ENCODE data around the gene CPXM2. TPM values are rescaled to one million over a fixed set of nuclear protein-coding genes. Genes with fewer than 3 reads are reported as not detected.

The CPXM2 gene
- polyA plus RNA-seq, 3 donors from 2014 or later, result not detected

DNA sequence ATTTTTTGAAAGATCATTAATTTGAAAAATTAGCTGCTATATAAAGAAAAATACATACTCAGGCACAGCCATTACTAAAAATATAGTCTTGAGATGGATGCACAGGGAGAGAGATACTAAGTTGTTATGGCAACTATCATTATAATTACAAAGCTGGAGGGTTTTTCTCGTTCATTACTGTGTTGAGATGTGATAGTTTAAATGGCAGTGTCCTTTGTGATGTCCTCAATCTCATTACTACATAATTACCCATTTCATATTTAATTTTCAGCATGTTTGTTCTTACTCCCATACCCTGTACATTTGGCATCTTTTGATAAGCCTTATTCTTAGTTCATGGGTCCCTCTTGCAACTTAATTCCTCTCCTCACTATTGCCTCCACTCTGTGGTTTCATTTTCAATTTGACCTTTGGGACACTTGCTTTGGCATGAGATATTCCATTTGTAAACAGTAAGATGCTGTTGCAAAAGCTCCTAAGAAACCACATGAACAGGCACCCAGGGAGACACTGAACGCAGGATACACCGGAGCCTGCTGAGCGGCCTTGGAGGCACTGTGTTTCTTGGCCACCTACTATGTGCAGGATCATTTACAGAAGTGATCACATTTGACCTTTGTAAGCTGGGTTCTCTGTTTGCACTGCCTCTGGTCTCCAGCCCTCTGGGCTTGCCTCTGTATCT, 4.8 kb upstream of the CPXM2 start:
- Mint-ChIP-seq H3K27me3 (ENCODE audit: low read depth in 3 of 3) (peaks cover 0 to 8% (median 0%) of the 10 kb centered on the region in 3 donors), H3K4me3 (no peak overlapping the region), H3K27ac (no peak overlapping the region), H3K9me3 (no peaks in the 10 kb centered on the region), H3K36me3 (no peaks in the 10 kb centered on the region), H3K4me1 (peaks cover 0 to 4% of the 10 kb centered on the region in 2 donors)
- no peak for DNase-seq

DNA sequence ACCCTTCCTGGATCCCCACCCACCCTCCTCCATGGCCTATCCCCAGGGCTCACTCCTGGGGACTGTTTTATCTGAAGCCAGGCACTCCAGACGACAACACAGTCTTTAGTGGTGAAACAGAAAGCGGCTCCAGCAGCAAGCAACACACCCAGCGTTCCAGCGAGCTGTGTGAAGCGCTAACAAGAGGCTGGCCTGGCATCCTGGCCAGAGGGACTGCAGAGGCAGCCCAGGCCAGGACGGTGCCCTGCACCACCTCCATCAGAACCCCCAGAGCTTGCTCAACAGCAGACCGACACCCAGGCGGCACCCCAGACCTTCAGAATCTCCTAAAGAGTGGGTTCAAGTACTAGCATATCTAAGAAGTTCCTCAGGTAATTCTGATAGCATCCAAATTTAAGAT, 2.0 kb upstream of the CPXM2 start:
- H3K4me1 Mint-ChIP-seq, result peaks cover 0 to 4% of the 10 kb centered on the region in 2 donors
- DNase-seq, result no peak
- no peak overlapping the region for H3K4me3 Mint-ChIP-seq
- no peak overlapping the region for H3K27ac Mint-ChIP-seq
- no peaks in the 10 kb centered on the region for H3K36me3 Mint-ChIP-seq
- H3K27me3 Mint-ChIP-seq (ENCODE audit: low read depth in 3 of 3), result peaks cover 7 to 9% (median 9%) of the 10 kb centered on the region in 3 donors
- no peaks in the 10 kb centered on the region for H3K9me3 Mint-ChIP-seq

DNA sequence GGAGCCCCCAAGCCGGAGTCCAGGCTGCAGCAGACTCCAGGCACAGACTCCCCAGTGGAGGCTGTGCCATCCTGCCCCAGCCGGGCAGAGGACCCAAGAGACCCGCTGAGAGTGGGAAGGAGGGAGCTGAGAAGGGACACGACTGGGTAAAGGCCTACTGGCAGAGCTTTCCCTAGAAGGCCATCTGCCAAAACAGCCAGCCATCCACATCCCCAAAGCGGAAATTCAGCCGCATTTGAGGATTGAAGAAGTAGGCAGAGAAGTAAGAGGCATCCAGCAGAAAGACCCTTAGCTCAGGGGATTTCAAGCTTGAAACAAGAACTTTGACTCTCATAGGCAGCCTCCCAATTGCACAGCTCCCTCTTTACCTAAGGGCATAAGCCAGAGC, 857 bp downstream of the CPXM2 start:
- H3K4me1 Mint-ChIP-seq, result peaks cover 0 to 4% of the 10 kb centered on the region in 2 donors
- no peaks in the 10 kb centered on the region for H3K36me3 Mint-ChIP-seq
- DNase-seq, result no peak
- peak overlapping the region in 2 of 5 donors; percentile 1 to 38 for H3K4me3 Mint-ChIP-seq
- peaks cover 7 to 9% (median 8%) of the 10 kb centered on the region in 3 donors for H3K27me3 Mint-ChIP-seq (ENCODE audit: low read depth in 3 of 3)
- H3K27ac Mint-ChIP-seq, result no peak overlapping the region
- H3K9me3 Mint-ChIP-seq, result no peaks in the 10 kb centered on the region

GRCh38 chr10:123890226-123890625, 1.4 kb downstream of the CPXM2 start:
- Mint-ChIP-seq H3K4me3 (no peak overlapping the region), H3K27ac (no peak overlapping the region), H3K4me1 (peaks cover 0 to 4% of the 10 kb centered on the region in 2 donors), H3K27me3 (ENCODE audit: low read depth in 3 of 3) (peaks cover 7 to 9% (median 8%) of the 10 kb centered on the region in 3 donors), H3K9me3 (no peaks in the 10 kb centered on the region), H3K36me3 (no peaks in the 10 kb centered on the region)
- no peak for DNase-seq

- no peak overlapping the region for H3K27ac Mint-ChIP-seq
- H3K27me3 Mint-ChIP-seq (ENCODE audit: low read depth in 3 of 3), result peaks cover 7 to 9% (median 8%) of the 10 kb centered on the region in 3 donors
- DNase-seq, result no peak
- H3K9me3 Mint-ChIP-seq, result no peaks in the 10 kb centered on the region
- no peaks in the 10 kb centered on the region for H3K36me3 Mint-ChIP-seq
- no peak overlapping the region for H3K4me3 Mint-ChIP-seq
- H3K4me1 Mint-ChIP-seq, result peaks cover 0 to 4% of the 10 kb centered on the region in 2 donors
Observed at GRCh38 chr10:123889821-123890220, 1.8 kb downstream of the CPXM2 start.

GRCh38 chr10:123888751-123889150, 2.9 kb downstream of the CPXM2 start:
- DNase-seq, result no peak
- H3K36me3 Mint-ChIP-seq, result no peaks in the 10 kb centered on the region
- no peak overlapping the region for H3K27ac Mint-ChIP-seq
- H3K4me1 Mint-ChIP-seq, result peaks cover 0 to 4% of the 10 kb centered on the region in 2 donors
- peaks cover 4 to 9% (median 7%) of the 10 kb centered on the region in 3 donors for H3K27me3 Mint-ChIP-seq (ENCODE audit: low read depth in 3 of 3)
- H3K4me3 Mint-ChIP-seq, result no peak overlapping the region
- no peaks in the 10 kb centered on the region for H3K9me3 Mint-ChIP-seq

DNA sequence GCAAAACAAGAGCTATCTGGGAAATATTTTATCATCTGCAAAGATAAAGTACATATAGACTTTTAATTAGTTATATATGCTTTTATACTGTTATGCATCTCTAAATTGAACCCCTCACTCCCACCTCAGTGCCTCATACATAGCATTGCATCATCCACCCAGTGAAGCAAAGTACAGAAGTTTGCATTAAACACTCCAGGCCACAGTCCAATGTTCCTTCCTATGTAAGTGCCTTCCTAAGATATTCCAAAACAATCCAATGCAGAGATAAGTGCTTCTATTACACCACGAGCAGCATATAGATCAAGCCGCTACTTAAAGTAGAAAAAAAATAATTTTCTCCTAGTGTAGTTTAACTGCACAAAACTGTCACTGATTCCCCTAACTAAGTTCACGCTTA, 3.4 kb downstream of the CPXM2 start:
- H3K36me3 Mint-ChIP-seq, result no peaks in the 10 kb centered on the region
- H3K4me3 Mint-ChIP-seq, result no peak overlapping the region

GRCh38 chr10:123886292-123886691, 5.3 kb downstream of the CPXM2 start:
- H3K27ac Mint-ChIP-seq, result no peak overlapping the region
- no peak for DNase-seq
- peaks cover 0 to 4% of the 10 kb centered on the region in 2 donors for H3K4me1 Mint-ChIP-seq
- H3K4me3 Mint-ChIP-seq, result no peak overlapping the region
- peaks cover 4 to 9% (median 7%) of the 10 kb centered on the region in 3 donors for H3K27me3 Mint-ChIP-seq (ENCODE audit: low read depth in 3 of 3)
- no peaks in the 10 kb centered on the region for H3K9me3 Mint-ChIP-seq
- H3K36me3 Mint-ChIP-seq, result no peaks in the 10 kb centered on the region

More for the DNA sequence above, 3.4 kb downstream of the CPXM2 start:
- DNase-seq, result no peak
- no peak overlapping the region for H3K27ac Mint-ChIP-seq
- H3K9me3 Mint-ChIP-seq, result no peaks in the 10 kb centered on the region
- H3K27me3 Mint-ChIP-seq (ENCODE audit: low read depth in 3 of 3), result peaks cover 4 to 9% (median 7%) of the 10 kb centered on the region in 3 donors
- peaks cover 0 to 4% of the 10 kb centered on the region in 2 donors for H3K4me1 Mint-ChIP-seq

DNA sequence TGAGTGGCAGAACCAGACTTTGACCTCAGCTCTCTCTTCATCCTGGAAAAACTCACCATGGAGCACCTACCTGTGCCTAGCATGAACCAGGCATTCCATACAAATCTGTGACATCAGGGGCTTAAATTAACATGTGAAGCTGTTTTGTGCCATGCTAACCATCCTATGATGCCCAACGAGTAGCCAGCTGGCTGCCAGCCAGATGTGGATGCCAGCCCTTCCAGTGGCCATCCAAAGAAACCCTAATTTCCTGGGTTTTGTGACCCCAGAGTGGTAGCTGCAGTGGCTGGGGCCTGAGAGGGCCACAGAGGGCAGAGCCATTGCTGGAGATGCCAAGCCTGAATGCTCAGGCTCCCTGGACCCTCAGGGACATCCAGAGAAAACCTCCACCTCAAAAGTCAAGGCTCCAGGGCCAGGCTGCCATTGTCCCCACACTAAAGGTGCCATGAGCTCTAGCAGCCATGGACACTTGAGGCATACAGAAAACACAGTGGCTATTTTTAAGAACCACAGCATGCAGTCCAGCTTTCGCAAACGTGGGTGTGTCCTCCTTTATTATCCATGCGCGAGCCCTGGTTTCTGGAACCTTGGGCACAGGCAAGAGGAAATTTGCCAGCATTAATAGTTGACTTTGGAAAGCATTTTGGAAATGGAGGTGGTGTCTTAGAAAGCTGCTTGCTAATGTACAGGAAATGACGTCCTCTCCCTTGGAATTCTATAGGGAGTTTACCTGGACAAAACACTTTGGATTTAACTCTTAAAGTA, 6.0 kb downstream of the CPXM2 start:
- Mint-ChIP-seq H3K27ac (no peak overlapping the region), H3K27me3 (ENCODE audit: low read depth in 3 of 3) (peaks cover 3 to 6% (median 5%) of the 10 kb centered on the region in 3 donors), H3K36me3 (no peaks in the 10 kb centered on the region), H3K4me3 (no peak overlapping the region), H3K9me3 (no peaks in the 10 kb centered on the region), H3K4me1 (peaks cover 0 to 1% of the 10 kb centered on the region in 2 donors)
- no peak for DNase-seq

DNA sequence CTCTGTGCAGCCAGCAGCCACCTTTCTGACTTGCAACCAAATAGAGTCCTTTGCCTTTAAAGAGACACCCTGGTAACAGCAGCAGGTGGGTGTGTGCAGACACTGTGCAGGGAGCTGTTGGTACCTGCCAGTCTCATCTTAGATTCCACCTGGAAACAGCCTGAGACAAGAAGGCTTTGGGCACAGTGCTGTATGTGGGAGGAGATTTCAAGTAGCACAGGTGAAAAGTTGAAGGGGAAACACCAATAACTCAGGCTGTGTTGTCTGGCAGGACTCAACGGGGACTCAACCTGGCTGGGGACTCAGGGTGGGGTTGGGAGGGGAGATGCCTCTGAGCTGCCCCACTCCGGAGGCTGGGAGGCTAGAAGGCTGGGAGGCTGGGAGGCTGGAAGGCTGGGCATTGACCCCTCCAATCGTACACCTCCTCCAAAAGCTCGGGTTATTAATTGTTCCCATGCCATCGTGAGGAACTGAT, 6.7 kb downstream of the CPXM2 start:
- no peak for DNase-seq
- Mint-ChIP-seq H3K4me1 (no peaks in the 10 kb centered on the region), H3K27me3 (ENCODE audit: low read depth in 3 of 3) (peaks cover 2 to 5% (median 2%) of the 10 kb centered on the region in 3 donors)

DNA sequence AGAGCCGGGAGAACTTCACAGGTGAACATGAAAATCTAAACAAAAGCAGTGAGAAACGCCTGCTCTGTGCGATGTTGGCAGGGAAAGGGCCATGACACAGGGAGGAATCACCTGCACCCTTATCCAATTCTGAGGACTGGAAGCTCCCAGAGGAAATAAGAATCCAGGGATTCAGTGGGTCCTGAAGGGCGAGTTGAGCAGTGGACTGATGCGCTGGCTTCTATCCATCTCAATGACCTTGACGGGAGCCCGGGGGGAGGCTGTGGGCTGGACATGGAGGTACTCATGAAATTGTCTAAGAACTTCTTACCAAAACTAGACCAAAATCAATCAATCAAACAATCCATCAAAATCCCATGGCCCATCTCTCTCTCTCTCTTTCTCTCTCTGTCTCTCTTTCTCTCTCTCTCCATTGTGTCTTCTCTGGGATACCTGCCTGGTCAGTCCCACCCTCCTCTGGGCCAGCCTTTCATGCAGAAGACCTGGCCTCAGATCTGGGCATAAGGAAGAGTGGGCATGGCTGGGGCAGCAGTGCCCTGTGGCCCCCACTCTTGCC, 7.2 kb downstream of the CPXM2 start:
- H3K27ac Mint-ChIP-seq, result peak overlapping the region in 1 of 6 donors; percentile 35
- no peak overlapping the region for H3K4me3 Mint-ChIP-seq
- H3K36me3 Mint-ChIP-seq, result no peaks in the 10 kb centered on the region
- H3K9me3 Mint-ChIP-seq, result no peaks in the 10 kb centered on the region
- no peaks in the 10 kb centered on the region for H3K4me1 Mint-ChIP-seq
- peaks cover 0 to 2% (median 1%) of the 10 kb centered on the region in 3 donors for H3K27me3 Mint-ChIP-seq (ENCODE audit: low read depth in 3 of 3)
- DNase-seq, result no peak

More for the DNA sequence above, 6.7 kb downstream of the CPXM2 start:
- Mint-ChIP-seq H3K4me3 (no peak overlapping the region), H3K9me3 (no peaks in the 10 kb centered on the region), H3K36me3 (no peaks in the 10 kb centered on the region), H3K27ac (no peak overlapping the region)

- Mint-ChIP-seq H3K4me3 (no peak overlapping the region), H3K36me3 (no peaks in the 10 kb centered on the region), H3K27me3 (ENCODE audit: low read depth in 3 of 3) (peaks cover 0 to 2% (median 0%) of the 10 kb centered on the region in 3 donors), H3K4me1 (no peaks in the 10 kb centered on the region), H3K27ac (no peak overlapping the region), H3K9me3 (no peaks in the 10 kb centered on the region)
- no peak for DNase-seq
Observed at GRCh38 chr10:123883673-123884320, 7.8 kb downstream of the CPXM2 start.

- no peaks in the 10 kb centered on the region for H3K4me1 Mint-ChIP-seq
- H3K27ac Mint-ChIP-seq, result no peak overlapping the region
- no peak for DNase-seq
- H3K4me3 Mint-ChIP-seq, result no peak overlapping the region
- H3K9me3 Mint-ChIP-seq, result no peaks in the 10 kb centered on the region
- no peaks in the 10 kb centered on the region for H3K36me3 Mint-ChIP-seq
- H3K27me3 Mint-ChIP-seq (ENCODE audit: low read depth in 3 of 3), result peaks cover 0 to 3% (median 3%) of the 10 kb centered on the region in 3 donors
Observed at GRCh38 chr10:123882681-123883445, 8.7 kb downstream of the CPXM2 start.
